Esophagus muscularis mucosa (tissue), 4 donors: ENCODE data around the gene C14orf119.

Experiments
- CTCF ChIP-seq, 3 experiments: fragments of 200-600 bp in 2 of 3; fragments of 450-650 bp in 1 of 3; sonication (generic) in 2 of 3; IDR thresholded peaks; one replicate each; pipeline ENCODE4 v1.5.1; 2017 to 2019; ENCODE audit warnings: antibody characterized with exemption in 3 of 3, mild to moderate bottlenecking in 2 of 3, moderate library complexity in 1 of 3
- EP300 ChIP-seq: sonication (generic); formaldehyde crosslinking; IDR thresholded peaks from one replicate; pipeline ENCODE4 v1.6.1; 2017; ENCODE audit warnings: antibody characterized with exemption
- POLR2A ChIP-seq: fragments of 450-650 bp; IDR thresholded peaks from one replicate; pipeline ENCODE4 v1.6.1; 2017; ENCODE audit warnings: antibody characterized with exemption, moderate library complexity, mild to moderate bottlenecking, low read depth
- POLR2AphosphoS5 ChIP-seq, 2 donors: sonication (generic); formaldehyde crosslinking; IDR thresholded peaks; one replicate each; pipeline ENCODE4 v1.6.1; 2017; ENCODE audit warnings: antibody characterized with exemption in 2 of 2

DNA sequence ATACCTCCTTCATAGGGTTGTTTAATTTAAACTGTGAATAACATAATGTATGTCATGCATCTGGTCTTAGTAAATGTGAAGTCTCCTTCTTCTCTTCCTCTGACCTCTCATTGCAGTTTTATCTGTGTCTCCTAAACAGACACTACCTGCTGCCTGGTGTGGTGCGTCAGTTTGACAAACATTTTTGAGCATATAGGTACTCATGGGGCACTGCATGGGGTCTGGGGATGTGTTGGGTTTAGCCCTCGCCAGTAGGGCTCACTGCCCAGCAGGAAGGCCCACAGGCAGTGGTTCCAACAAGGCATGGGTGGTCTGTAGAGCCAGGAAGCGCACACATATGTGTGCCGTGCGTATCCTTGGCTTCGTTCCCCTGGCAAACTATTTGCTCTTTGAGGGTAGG is 26.8 kb downstream of the C14orf119 start:
- TF ChIP-seq CTCF (IDR thresholded peaks at IDR 0.05): no peak
- TF ChIP-seq EP300: no peak
- TF ChIP-seq POLR2AphosphoS5 (IDR thresholded peaks at IDR 0.05): no peak
- no peak for TF ChIP-seq POLR2A
